Measurements from ENCODE around the gene SEC11C. TPM values are rescaled to one million over a fixed set of nuclear protein-coding genes. Genes with fewer than 3 reads are reported as not detected.

The SEC11C gene
- total RNA-seq, 1 donor = 24.6 TPM

DNA sequence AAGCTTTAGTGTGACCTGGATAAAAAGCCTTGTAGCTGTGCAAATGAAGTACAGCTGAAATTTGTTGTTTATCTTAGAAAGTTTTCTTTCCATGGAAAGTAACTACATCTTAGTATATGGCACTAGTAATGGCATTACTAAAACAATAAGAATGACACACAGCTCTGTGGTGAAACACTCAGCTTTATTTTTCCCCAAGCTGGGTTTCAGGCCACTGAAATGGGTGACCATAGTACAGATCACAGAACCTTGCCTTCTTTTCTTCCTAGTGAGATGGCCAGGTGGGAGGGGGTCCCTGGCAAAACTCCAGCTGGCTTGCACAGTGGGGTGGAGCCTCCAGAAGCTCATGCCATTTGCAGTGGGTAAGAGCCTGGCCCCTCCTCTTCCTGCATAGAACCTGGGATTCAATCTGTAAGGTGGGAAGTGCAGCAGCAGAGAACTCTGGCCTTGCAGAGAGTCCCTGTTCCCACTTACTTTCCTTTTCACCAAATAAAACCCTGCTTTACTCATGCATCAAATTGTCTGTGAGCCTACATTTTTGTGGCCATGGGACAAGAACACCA lies 62.7 kb downstream of the SEC11C start:
- DNase-seq (ENCODE audit: low read depth) = no peak
- TF ChIP-seq, protein P1, sequence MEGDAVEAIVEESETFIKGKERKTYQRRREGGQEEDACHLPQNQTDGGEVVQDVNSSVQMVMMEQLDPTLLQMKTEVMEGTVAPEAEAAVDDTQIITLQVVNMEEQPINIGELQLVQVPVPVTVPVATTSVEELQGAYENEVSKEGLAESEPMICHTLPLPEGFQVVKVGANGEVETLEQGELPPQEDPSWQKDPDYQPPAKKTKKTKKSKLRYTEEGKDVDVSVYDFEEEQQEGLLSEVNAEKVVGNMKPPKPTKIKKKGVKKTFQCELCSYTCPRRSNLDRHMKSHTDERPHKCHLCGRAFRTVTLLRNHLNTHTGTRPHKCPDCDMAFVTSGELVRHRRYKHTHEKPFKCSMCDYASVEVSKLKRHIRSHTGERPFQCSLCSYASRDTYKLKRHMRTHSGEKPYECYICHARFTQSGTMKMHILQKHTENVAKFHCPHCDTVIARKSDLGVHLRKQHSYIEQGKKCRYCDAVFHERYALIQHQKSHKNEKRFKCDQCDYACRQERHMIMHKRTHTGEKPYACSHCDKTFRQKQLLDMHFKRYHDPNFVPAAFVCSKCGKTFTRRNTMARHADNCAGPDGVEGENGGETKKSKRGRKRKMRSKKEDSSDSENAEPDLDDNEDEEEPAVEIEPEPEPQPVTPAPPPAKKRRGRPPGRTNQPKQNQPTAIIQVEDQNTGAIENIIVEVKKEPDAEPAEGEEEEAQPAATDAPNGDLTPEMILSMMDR (IDR thresholded peaks at IDR 0.05; ENCODE audit: insufficient read depth, low read depth, low read length) = no peak
- no peak overlapping the region for H3K4me3 ChIP-seq (ENCODE audit: low read depth, low read length)

DNA sequence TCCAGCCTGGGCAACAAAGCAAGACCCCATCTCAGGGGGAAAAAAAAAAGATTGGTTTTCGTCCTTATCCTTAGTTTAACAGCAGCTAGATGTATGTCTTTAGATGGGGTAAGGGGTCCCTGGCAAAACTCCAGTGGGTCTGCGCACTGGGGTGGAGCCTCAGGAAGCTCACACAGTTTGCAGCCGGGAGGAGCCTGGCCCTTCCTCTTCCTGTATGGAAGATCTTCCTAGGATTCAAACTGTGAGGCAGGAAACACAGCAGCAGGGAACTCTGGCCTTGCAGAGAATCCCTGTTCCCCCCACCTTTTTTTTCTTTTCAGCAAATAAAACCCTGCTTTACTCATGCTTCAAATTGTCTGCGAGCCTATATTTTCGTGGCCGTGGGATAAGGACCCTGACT lies 67.8 kb downstream of the SEC11C start:
- no peak overlapping the region for H3K4me3 ChIP-seq (ENCODE audit: low read depth, low read length)
- no peak for DNase-seq (ENCODE audit: low read depth)
- TF ChIP-seq, protein P1 (IDR thresholded peaks at IDR 0.05; ENCODE audit: insufficient read depth, low read depth, low read length) = no peak

Other genes with a start within 250 kb of the SEC11C start
- gene GRP, start 80.3 kb downstream of the SEC11C start, total RNA-seq = 0.32 TPM in 1 of 2 replicates, not detected in the other
- not detected in 2 replicates for gene RAX, start 133.6 kb downstream of the SEC11C start, total RNA-seq
- gene CPLX4, start 178.8 kb downstream of the SEC11C start, total RNA-seq = under 0.01 TPM in 1 of 2 replicates, not detected in the other
- gene LMAN1, start 219.4 kb downstream of the SEC11C start, total RNA-seq = 188 and 268 TPM in 2 replicates

Data from fibroblast of villous mesenchyme (primary cell).